C4-2B (cell line): Measurements from ENCODE around the gene DDX20.
A peak's percentile ranks its signal among the peaks of the same experiment; 100 is the strongest.

Experiments used
- H3K27ac ChIP-seq: fragments of 450-650 bp; 2 replicates; pipeline ENCODE4 v1.5.1; 2017
- CTCF ChIP-seq: fragments of 450-650 bp; conservative IDR thresholded peaks from 2 replicates; pipeline ENCODE4 v1.5.1; 2017; ENCODE audit warnings: mild to moderate bottlenecking
- ZFX ChIP-seq: fragments of 450-650 bp; IDR thresholded peaks from 2 replicates; pipeline ENCODE4 v1.6.1; 2017

Gene DDX20

GRCh38 chr1:111745675-111746613, 9.8 kb upstream of the DDX20 start:
- H3K27ac ChIP-seq = no peak overlapping the region
- TF ChIP-seq ZFX (no peak), CTCF (no peak)

DNA sequence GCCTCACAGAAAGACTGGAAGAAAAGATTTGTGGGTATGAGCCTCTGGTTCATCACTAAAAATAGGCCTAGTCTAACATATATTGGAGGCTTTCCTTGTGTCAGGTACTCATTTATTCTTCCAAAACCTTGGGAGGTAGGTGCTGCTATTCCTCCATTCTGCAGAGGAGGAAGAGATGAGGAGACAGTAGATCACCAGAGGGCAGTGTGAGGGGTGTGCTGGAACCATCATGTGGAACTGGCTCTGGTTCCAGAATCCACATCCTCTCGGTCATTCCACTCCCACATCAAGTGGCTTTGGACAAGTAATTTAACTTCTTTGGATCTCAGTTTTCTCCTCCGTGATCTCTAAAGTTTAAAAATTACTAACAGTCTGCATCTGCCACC, 9.1 kb upstream of the DDX20 start:
- no peak overlapping the region for H3K27ac ChIP-seq
- TF ChIP-seq ZFX (no peak), CTCF (no peak)

- TF ChIP-seq ZFX (no peak), CTCF (peak; percentile 83)
- no peak overlapping the region for H3K27ac ChIP-seq
These were observed 8.4 kb upstream of the DDX20 start for GRCh38 chr1:111747282-111747734.

DNA sequence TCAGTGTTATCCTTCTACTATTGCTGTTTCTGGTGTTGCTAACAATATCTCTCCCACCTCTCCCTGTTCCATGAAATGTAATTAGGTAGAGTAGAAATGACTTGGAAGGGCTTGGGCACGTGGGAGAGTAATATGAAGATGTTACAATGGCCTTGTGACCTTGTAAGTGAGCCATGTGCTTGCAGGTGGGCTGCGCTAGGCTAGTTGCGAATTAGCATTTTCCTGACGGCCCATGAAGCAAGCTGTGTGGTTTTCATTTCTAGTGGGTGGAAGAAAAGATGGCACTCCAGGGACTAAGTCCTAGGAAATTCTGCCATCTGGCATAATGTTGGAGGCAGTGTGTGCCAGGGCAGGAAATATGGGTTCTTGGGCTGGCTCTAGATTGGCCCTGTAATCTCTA, 7.8 kb upstream of the DDX20 start:
- H3K27ac ChIP-seq = no peak overlapping the region
- TF ChIP-seq ZFX (no peak), CTCF (no peak)

DNA sequence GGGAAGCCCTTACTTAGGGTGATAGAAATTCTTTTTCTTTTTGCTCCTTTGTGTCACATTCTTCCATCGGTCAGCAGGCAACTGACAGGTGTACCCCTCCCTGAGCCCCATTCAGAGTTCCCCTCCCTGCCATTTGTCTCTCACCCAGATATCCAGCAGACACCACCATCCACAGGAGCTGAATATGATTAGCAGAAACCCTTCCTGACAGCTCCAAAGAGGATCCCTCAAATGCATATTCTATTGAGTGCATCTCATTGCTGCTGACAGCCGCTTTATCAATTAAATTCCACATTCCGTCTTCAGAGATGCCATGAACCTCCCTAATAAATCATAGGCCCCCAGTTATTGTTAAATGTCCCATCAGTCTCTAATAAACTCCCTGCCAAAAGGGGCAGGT, 6.1 kb upstream of the DDX20 start:
- TF ChIP-seq ZFX (no peak), CTCF (no peak)
- no peak overlapping the region for H3K27ac ChIP-seq

DNA sequence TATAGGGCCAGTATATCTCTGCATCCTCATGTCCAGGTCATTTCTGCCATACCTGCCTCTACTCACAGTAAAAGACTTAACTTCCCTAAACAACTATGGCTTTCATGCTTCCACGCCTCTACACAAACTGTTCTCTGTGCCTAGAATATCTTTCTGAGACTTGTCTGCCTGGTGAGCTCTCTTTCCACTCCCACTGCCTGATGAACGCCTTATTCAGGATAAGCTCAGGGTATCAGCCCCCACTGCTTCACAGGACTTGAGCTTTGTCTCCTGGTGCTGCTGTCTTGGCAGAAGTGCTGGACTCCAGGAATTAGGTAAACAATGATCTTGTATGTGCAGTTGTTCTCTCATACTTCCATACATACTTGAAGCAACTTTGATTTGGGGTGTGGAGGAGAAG, 4.8 kb upstream of the DDX20 start:
- H3K27ac ChIP-seq = no peak overlapping the region
- TF ChIP-seq CTCF = no peak
- TF ChIP-seq ZFX = no peak

GRCh38 chr1:111751906-111752575, 3.7 kb upstream of the DDX20 start:
- no peak overlapping the region for H3K27ac ChIP-seq
- TF ChIP-seq CTCF (no peak), ZFX (no peak)
